GM23338 (cell line): Measurements from ENCODE around the gene DNAH10. TPM values are rescaled to one million over a fixed set of nuclear protein-coding genes. Genes with fewer than 3 reads are reported as not detected.

Experiments used
- ATAC-seq: fragments of 200-7000 bp; cut with Tn5 transposase; 3 replicates; pipeline ENCODE4 v1.9.1; 2020
- DNase-seq: peaks from one replicate; pipeline ENCODE4 v3.0.0-alpha.2; 2015; ENCODE audit warnings: low spot score
- H2AFZ ChIP-seq: fragments of 200-600 bp; sonication (generic); 2 replicates; pipeline ENCODE4 v1.8.0; 2016; ENCODE audit warnings: antibody characterized with exemption, mild to moderate bottlenecking, moderate library complexity
- H3F3A ChIP-seq: fragments of 200-600 bp; sonication (generic); replicated peaks from 2 replicates; pipeline ENCODE4 v1.8.0; 2017; ENCODE audit warnings: antibody characterized with exemption, mixed run types, low read depth
- H3K27ac ChIP-seq: fragments of 200-600 bp; sonication (generic); 2 replicates; pipeline ENCODE4 v1.6.1; 2016; ENCODE audit warnings: low read depth
- H3K27me3 ChIP-seq: fragments of 200-600 bp; sonication (generic); 2 replicates; pipeline ENCODE4 v1.8.0; 2016; ENCODE audit warnings: mild to moderate bottlenecking, mixed run types, moderate library complexity; ENCODE audit not compliant: insufficient read depth
- H3K36me3 ChIP-seq: fragments of 200-600 bp; sonication (generic); 2 replicates; pipeline ENCODE4 v1.8.0; 2016; ENCODE audit warnings: mild to moderate bottlenecking; ENCODE audit not compliant: insufficient read depth
- H3K4me1 ChIP-seq: fragments of 200-600 bp; sonication (generic); 2 replicates; pipeline ENCODE4 v1.8.0; 2016; ENCODE audit warnings: mild to moderate bottlenecking, moderate library complexity; ENCODE audit not compliant: insufficient read depth
- H3K4me2 ChIP-seq: fragments of 200-600 bp; sonication (generic); 2 replicates; pipeline ENCODE4 v1.7.1; 2017; ENCODE audit warnings: mixed run types
- H3K4me3 ChIP-seq: fragments of 200-600 bp; sonication (generic); 2 replicates; pipeline ENCODE4 v1.6.1; 2016; ENCODE audit warnings: mixed run types
- H3K79me2 ChIP-seq: fragments of 200-600 bp; sonication (generic); replicated peaks from 2 replicates; pipeline ENCODE4 v1.8.0; 2017; ENCODE audit warnings: mild to moderate bottlenecking; ENCODE audit not compliant: insufficient read depth
- H3K9me2 ChIP-seq: fragments of 200-600 bp; sonication (generic); 2 replicates; pipeline ENCODE4 v1.8.0; 2017; ENCODE audit not compliant: insufficient read depth
- H4K20me1 ChIP-seq: fragments of 200-600 bp; sonication (generic); replicated peaks from 2 replicates; pipeline ENCODE4 v1.8.0; 2017; ENCODE audit warnings: mild to moderate bottlenecking; ENCODE audit not compliant: insufficient read depth
- H3K27ac Mint-ChIP-seq: 2 replicates; pipeline ENCODE4 v1.8.0; 2020; ENCODE audit warnings: inconsistent platforms, mild to moderate bottlenecking, moderate library complexity, mixed read lengths
- H3K27me3 Mint-ChIP-seq: 3 replicates; pipeline ENCODE4 v1.8.0; 2022; ENCODE audit warnings: low read depth, mild to moderate bottlenecking, moderate library complexity, mixed read lengths, inconsistent platforms; ENCODE audit not compliant: insufficient read depth, poor library complexity
- H3K36me3 Mint-ChIP-seq: 3 replicates; pipeline ENCODE4 v1.8.0; 2021; ENCODE audit warnings: low read depth, mild to moderate bottlenecking, inconsistent platforms, moderate library complexity, mixed read lengths
- H3K4me1 Mint-ChIP-seq: 3 replicates; pipeline ENCODE4 v1.8.0; 2020; ENCODE audit warnings: mild to moderate bottlenecking, inconsistent platforms, mixed read lengths
- H3K4me3 Mint-ChIP-seq: 3 replicates; pipeline ENCODE4 v1.8.0; 2021; ENCODE audit warnings: moderate library complexity, mild to moderate bottlenecking, inconsistent platforms, mixed read lengths
- H3K9me3 Mint-ChIP-seq: 3 replicates; pipeline ENCODE4 v1.8.0; 2020; ENCODE audit warnings: moderate library complexity, mild to moderate bottlenecking, inconsistent platforms, mixed read lengths
- CREB1 ChIP-seq: fragments of 250-450 bp; sonication (Bioruptor Pico); IDR thresholded peaks from 2 replicates; pipeline ENCODE4 v1.5.0; 2020; ENCODE audit warnings: low read depth, mild to moderate bottlenecking, moderate library complexity
- EZH2 ChIP-seq: fragments of 200-600 bp; sonication (generic); IDR thresholded peaks from one replicate; pipeline ENCODE4 v1.8.0; 2017; ENCODE audit warnings: antibody characterized with exemption, mild to moderate bottlenecking, low read depth; ENCODE audit not compliant: unreplicated experiment
- EZH2phosphoT487 ChIP-seq: fragments of 200-600 bp; sonication (generic); IDR thresholded peaks from one replicate; pipeline ENCODE4 v1.8.1; 2018; ENCODE audit warnings: antibody characterized with exemption; ENCODE audit not compliant: unreplicated experiment
- JUNB ChIP-seq: IDR thresholded peaks from one replicate; pipeline ENCODE4 v1.6.1; 2016; ENCODE audit warnings: antibody characterized with exemption; ENCODE audit not compliant: unreplicated experiment
- NANOG ChIP-seq: IDR thresholded peaks from 2 replicates; pipeline ENCODE4 v1.6.1; 2016; ENCODE audit warnings: antibody characterized with exemption, borderline replicate concordance
- POLR2AphosphoS5 ChIP-seq: IDR thresholded peaks from 2 replicates; pipeline ENCODE4 v1.6.1; 2016; ENCODE audit warnings: antibody characterized with exemption, low read depth
- REST ChIP-seq: IDR thresholded peaks from one replicate; pipeline ENCODE4 v1.6.1; 2018; ENCODE audit warnings: antibody characterized with exemption; ENCODE audit not compliant: unreplicated experiment
- STAT1 ChIP-seq: IDR thresholded peaks from one replicate; pipeline ENCODE4 v1.6.1; 2016; ENCODE audit warnings: antibody characterized with exemption; ENCODE audit not compliant: unreplicated experiment
- ZNF114 ChIP-seq: fragments of 250-450 bp; sonication (Bioruptor Pico); IDR thresholded peaks from 2 replicates; pipeline ENCODE4 v1.5.0; 2020; ENCODE audit warnings: mild to moderate bottlenecking, moderate library complexity
- ZNF331 ChIP-seq: fragments of 250-450 bp; sonication (Bioruptor Pico); IDR thresholded peaks from 2 replicates; pipeline ENCODE4 v1.5.0; 2020; ENCODE audit warnings: low read depth, mild to moderate bottlenecking, moderate library complexity
- ZNF462 ChIP-seq: fragments of 250-450 bp; sonication (Bioruptor Pico); IDR thresholded peaks from 2 replicates; pipeline ENCODE4 v1.5.0; 2020; ENCODE audit warnings: mild to moderate bottlenecking, moderate library complexity
- polyA plus RNA-seq: library from polyadenylated mRNA; unstranded; fragments of >200 nt; fragmentation: Nextera tagmentation; extraction: Ambion mirVana; gene quantifications from 2 replicates; pipeline ENCODE4 v1.2.1, GENCODE V29; 2016
- total RNA-seq: library from RNA; depleted of rRNA; stranded (reverse); fragments of >200 nt; shearing (Covaris generic); gene quantifications from 2 replicates; pipeline ENCODE4 v1.2.3, GENCODE V29; 2014
- TF ChIP-seq, protein P1 (sequence below), 2 experiments: fragments of 200-600 bp in 1 of 2; sonication (generic) in 1 of 2; conservative IDR thresholded peaks; 2 replicates each; pipeline versions ENCODE4 v1.5.1 to v1.6.1; 2016 to 2017; ENCODE audit warnings: antibody characterized with exemption in 2 of 2, low read depth in 2 of 2, mild to moderate bottlenecking in 2 of 2, moderate library complexity in 1 of 2
- TF ChIP-seq, protein P2 (sequence below): IDR thresholded peaks from 2 replicates; pipeline ENCODE4 v1.6.1; 2016; ENCODE audit warnings: antibody characterized with exemption

DNAH10 gene
- total and polyA plus RNA-seq, 2 experiments from 2014 or later = 0.03 TPM

GRCh38 chr12:123771261-123771660, 9.2 kb downstream of the DNAH10 start:
- no peaks in the 10 kb centered on the region for H3K4me1 Mint-ChIP-seq
- no peak overlapping the region for H3K4me3 Mint-ChIP-seq
- H3K4me2 ChIP-seq = no peak overlapping the region
- H3K27me3 Mint-ChIP-seq = peaks cover 4% of the 10 kb centered on the region
- no peak overlapping the region for H3K4me3 ChIP-seq
- no peak overlapping the region for H3K27ac ChIP-seq
- H3K27me3 ChIP-seq = no peaks in the 10 kb centered on the region
- no peak overlapping the region for H3K27ac Mint-ChIP-seq
- peaks cover 4% of the 10 kb centered on the region; the same call in 1 of the 3 replicates for H3K9me3 Mint-ChIP-seq
- TF ChIP-seq, protein P1, sequence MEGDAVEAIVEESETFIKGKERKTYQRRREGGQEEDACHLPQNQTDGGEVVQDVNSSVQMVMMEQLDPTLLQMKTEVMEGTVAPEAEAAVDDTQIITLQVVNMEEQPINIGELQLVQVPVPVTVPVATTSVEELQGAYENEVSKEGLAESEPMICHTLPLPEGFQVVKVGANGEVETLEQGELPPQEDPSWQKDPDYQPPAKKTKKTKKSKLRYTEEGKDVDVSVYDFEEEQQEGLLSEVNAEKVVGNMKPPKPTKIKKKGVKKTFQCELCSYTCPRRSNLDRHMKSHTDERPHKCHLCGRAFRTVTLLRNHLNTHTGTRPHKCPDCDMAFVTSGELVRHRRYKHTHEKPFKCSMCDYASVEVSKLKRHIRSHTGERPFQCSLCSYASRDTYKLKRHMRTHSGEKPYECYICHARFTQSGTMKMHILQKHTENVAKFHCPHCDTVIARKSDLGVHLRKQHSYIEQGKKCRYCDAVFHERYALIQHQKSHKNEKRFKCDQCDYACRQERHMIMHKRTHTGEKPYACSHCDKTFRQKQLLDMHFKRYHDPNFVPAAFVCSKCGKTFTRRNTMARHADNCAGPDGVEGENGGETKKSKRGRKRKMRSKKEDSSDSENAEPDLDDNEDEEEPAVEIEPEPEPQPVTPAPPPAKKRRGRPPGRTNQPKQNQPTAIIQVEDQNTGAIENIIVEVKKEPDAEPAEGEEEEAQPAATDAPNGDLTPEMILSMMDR (conservative IDR thresholded peaks at IDR 0.05; ENCODE audit: low read depth in 2 of 2) = no peak
- TF ChIP-seq STAT1 = no peak
- no peak for TF ChIP-seq POLR2AphosphoS5
- TF ChIP-seq EZH2phosphoT487 = no peak
- no peak for TF ChIP-seq ZNF462
- TF ChIP-seq EZH2 = no peak
- no peak for TF ChIP-seq REST
- TF ChIP-seq JUNB = no peak
- TF ChIP-seq NANOG = no peak
- TF ChIP-seq, protein P2, sequence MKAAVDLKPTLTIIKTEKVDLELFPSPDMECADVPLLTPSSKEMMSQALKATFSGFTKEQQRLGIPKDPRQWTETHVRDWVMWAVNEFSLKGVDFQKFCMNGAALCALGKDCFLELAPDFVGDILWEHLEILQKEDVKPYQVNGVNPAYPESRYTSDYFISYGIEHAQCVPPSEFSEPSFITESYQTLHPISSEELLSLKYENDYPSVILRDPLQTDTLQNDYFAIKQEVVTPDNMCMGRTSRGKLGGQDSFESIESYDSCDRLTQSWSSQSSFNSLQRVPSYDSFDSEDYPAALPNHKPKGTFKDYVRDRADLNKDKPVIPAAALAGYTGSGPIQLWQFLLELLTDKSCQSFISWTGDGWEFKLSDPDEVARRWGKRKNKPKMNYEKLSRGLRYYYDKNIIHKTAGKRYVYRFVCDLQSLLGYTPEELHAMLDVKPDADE = no peak
- no peak for TF ChIP-seq ZNF331 (CRISPR knock-in tag)
- TF ChIP-seq CREB1 = no peak
- no peak for TF ChIP-seq ZNF114 (CRISPR knock-in tag)
- H3K36me3 ChIP-seq = no peaks in the 10 kb centered on the region
- DNase-seq (no peak), ATAC-seq (no peak)
- no peaks in the 10 kb centered on the region for H3K9me2 ChIP-seq
- no peaks in the 10 kb centered on the region for H3K79me2 ChIP-seq
- H3F3A ChIP-seq = no peaks in the 10 kb centered on the region
- H2AFZ ChIP-seq = no peak overlapping the region
- no peaks in the 10 kb centered on the region for H3K36me3 Mint-ChIP-seq
- H3K4me1 ChIP-seq = no peaks in the 10 kb centered on the region
- H4K20me1 ChIP-seq = no peaks in the 10 kb centered on the region
